GM10847 (cell line): ENCODE data around the gene ARID1B.

ENCODE experiments used
- POLR2A ChIP-seq: IDR thresholded peaks from 2 replicates; pipeline ENCODE4 v1.6.1; 2011; ENCODE audit not compliant: insufficient read length; ENCODE audit errors: extremely low read depth

The ARID1B gene

DNA sequence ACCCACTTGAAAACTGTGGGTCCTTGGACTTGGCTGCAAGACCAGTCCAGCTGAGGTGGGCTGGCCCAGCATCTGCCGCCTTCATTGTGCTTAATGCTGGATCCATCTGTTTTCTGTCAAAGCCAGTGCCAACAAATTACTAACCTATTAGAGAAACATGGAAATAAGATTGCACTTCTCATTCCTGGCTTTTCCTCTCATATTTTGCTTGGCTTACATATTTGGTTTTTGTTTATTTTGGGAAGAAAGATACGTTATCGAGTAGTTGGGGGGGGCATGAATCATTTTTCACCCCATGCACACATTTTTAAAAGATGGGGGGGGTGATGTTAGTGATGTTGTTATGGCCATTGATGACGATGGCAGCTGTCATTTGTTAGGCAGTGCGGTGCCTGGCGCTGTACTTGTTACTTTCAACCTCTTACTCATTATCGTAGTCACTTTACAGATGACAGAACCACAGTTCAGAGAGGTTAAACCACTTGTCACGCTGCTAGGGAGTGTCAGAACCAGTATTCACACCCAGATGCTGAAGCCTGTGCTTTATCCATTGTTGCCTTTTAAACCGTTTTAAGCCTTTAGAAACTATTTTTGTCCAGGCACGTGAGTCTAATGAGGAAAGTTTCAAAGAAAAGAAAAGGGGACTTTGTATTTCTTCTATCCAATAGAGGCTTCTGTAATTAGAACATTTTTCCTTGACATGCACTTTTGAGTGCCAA lies 366.2 kb downstream of the ARID1B start:
- TF ChIP-seq POLR2A: no peak

DNA sequence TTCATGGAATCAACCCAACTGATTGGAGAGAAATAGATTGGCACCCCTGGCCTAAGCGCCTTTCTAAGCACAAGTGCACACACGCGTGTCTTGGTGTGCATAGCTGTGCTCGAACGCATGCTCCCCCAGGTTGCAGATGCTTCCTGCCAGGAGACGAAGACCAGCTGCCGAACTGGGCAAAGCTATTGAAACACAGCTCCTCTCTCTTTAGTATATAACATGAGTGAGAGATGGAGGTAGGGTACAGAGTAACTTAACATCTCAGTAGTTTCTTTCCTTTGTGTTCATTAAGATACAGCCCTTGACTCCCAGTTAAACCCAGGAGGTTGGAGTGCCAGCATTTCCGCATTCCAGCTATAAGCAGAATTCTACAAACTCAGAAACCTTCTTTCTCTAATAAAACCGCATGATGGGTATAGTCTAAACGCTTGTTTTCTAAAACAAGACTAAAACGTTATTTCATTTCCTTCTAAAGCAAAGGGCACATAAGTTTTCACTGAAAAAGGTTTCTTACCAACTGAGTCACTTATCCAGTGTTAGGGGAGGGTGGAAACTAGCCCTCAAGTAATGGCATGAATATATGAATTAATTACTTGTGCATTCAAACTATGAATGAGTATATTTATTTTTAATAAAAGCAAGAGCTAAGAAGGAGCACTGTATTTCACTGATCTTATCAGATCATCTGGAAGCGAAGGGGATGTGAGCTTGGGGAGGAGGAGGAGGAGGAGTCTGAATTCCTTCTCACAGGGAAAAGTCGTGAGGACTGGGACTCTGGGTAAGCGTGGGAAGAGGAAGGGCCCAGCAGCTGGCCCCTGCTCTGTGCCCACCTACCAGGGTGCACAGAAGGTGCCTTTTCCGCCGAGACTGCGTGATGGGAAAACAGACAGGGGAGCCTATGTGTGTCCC lies 367.0 kb downstream of the ARID1B start:
- TF ChIP-seq POLR2A: no peak

DNA sequence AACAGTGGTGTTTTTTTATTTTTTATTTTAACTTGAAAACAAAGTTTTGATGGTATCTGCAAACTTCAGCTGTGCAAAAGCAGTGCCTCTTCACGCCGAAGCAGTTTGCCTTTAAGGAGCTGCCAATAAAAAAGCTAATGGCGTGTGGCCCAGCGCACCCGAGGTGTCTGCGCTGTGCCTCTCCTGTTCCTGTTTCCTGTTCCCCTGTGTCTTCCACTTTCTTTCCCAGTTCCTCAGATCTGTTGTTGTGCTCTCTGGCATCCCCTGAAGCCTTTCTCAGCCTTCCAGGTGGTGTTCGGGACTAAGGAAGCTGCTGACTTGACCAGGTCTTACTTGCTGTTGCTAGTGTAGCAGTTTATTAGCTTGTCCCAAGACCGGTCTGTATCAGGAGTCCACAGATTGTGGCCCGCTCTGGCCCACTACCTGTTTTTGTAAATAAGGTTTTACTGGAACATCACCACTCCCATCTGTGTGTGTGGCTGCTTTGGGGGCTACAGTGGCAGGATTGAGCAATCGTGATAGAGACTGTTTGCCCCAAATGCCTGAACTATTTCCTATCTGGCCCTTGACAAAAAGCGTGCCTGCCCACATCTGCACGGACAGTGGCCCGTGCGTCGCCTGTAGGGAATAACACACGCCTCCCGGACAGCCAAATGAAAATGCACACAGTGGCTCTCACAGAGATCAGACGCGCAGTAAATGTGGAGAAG lies 367.8 kb downstream of the ARID1B start:
- TF ChIP-seq POLR2A: no peak

DNA sequence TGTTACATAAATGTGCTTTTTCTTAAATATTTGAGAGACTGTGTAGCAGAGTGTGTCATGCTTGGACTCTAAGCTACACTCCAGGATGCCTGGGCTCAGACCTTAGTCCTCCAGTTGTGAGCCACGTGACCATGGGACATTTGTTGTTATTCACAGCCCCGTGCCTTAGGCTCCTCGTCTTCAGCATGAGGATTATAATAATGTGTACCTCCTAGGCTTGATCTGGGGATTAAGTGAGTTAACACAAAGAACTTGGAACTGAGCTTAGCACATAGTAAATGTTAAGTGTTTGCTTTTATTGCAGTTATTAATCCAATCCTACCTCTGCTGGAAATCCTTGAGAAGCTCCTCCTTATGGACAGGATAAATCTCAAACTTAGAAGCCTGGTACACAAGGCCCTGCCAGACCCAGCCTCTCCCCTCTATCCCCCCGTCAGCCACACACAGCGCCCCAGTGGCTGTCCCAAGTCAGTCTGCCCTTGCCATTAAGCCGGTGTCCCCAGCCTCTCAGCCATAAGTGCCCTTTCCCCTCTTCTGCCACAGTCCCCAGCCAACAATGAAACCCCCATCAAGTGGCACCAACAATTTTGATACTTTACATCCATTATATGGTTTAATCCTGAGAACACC lies 368.6 kb downstream of the ARID1B start:
- TF ChIP-seq POLR2A: no peak

DNA sequence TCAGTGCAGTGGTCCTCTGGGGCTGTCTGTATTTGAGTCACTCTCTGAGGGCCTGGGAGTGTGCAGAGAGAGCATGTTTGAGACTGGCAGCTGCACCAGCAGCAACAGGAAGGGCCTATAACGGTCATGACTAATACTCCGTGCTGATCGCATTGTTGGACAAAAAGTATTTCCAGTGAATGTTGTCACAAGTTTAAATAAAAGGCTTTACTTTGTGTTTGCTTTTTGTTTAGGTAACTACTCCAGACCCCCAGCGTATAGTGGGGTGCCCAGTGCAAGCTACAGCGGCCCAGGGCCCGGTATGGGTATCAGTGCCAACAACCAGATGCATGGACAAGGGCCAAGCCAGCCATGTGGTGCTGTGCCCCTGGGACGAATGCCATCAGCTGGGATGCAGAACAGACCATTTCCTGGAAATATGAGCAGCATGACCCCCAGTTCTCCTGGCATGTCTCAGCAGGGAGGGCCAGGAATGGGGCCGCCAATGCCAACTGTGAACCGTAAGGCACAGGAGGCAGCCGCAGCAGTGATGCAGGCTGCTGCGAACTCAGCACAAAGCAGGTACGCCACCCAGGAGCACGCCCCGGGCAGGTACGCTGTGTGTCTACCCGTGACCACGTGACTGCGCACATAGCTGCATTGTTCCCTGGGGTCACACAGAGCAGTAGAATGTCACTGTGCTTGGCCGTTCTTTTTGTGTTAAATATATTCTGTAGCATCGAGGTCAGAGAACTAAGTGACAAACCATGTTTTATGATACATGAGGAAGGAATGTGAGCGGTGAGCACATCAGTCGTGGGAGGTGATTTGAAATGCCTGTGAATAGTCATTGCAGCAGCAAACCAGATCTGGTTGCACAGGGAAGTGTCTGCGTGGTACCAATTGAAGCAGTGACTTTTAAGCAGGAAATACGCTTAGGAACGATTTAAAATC lies 371.5 kb downstream of the ARID1B start:
- TF ChIP-seq POLR2A: no peak

DNA sequence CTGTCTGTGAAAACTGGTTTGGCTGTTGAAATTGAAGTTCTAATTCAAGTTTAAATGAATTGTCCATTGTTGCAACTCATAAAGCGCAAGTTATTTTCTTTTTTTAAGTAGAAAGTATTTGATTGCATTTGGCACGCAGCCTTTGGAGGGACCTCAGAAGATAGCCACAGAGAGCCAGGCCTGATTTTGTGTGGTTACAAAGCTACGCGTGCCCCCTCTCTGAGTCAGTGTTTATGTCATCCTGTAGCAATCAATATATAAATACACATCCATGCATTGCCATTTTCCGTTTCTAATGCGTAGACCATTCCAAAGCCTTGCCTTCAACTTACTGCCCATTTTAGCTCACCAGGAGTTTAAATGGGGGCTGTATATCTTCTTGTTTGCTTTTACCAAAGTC lies 372.9 kb downstream of the ARID1B start:
- no peak for TF ChIP-seq POLR2A

DNA sequence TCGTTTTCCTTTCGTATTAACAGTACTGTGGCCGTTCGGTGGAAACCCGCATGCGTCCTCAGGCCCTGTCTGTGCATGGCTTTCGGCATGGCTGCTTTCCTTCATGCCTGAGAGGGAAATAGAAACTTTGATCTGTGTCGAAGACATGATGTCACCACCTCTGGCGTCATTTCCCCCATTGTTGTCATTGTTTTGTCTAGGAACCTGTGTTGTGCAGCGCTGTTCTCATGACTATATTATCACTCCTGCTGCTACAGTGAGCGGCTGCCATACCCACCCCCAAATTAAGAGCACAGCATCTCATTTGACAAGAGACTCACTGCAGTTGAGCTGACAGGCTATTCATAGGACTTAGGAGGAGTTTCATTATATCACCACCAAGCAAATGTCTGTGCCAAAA lies 373.9 kb downstream of the ARID1B start:
- TF ChIP-seq POLR2A: no peak

DNA sequence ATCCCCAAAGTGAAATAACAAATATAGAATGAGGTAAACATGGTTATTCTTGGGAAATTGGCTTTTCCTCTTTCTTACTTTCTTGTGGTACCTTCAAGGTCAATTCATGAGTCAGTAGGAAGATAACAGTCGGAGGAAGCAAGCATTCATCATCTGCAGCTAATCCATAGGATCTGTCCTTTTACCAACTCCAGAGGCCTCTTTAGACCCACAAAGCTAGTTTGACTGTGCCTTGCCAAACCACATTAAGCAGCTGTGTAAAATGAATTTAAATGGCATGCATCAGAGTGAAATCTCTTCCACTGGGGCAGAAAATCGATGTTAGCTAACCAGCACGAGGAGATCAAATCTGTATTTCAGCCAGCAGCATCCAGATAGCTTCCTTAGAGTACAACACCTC lies 374.8 kb downstream of the ARID1B start:
- no peak for TF ChIP-seq POLR2A

DNA sequence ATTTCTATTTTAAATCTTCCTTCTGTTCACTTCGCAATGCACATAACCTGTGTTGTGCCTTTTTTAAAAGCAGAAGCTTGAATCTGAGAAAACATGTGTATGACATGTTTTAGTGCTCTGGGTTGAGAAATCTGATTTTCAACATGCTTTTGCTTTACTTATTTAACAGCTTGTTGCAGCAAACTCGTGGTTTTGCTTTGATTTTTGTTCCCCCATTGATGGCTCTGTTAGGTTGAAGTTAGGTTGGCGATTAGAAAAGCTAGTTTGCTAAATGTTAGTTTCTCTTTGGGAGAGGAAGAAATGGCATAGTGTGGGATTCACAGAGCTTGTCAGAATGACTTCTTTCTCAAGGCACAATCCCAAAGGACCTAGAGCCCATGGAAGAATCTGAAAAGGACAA lies 375.4 kb downstream of the ARID1B start:
- no peak for TF ChIP-seq POLR2A

DNA sequence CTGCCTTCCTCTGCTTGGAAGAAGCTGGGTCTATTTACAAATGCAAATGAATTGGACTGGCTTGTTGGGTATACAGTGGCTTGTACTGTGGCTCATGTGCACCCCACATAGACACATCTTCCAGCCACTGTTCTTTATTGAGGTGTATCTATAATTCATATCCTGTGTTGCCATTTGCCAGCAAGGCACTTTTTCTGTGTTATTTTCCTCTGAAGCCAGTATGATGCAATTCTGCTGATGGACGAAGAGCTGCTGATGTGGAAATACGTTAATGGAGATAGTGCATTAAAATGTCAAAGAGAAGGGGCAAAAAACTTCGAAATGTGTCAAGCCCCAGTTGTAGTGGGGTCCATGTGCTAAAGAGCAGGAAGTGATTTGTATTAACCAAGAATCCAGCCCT lies 378.6 kb downstream of the ARID1B start:
- no peak for TF ChIP-seq POLR2A

DNA sequence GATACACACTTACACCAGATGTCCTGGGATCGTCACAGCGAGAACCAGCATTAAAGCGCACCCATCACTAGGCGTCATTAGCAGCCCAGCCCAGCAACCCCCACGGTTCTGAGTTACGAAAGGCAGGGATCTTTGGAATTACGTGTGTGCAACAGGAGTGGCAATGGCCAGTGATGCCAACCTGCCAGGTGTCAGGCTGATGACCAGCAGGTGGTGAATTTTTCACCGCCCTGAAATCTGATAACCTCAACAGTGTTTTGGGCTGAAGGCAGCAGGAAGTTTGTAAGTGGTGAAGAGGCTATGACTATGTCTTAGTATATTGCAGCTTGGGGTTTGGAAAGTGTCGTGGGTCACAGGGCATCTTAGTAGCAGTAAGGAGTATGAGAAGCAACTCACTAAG lies 380.1 kb downstream of the ARID1B start:
- TF ChIP-seq POLR2A: no peak

DNA sequence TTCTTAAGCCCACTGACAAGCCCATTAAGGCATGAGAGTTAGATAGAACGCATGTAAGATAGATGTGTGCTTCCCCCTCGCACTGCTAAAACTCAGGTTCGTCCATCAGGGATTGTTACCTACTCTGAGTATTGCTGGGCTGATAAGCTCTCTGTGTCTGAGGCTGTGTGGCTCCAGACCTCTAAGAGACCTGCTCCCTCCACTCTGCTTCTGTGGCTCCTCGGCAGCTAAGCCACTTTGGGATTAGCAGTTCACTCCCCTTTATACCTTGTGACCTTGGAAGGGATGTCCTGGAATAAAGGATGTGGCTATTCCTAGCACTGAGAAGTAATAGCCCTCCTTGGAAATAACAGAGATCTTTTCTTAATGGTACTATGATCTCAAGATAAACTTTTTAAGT lies 381.3 kb downstream of the ARID1B start:
- no peak for TF ChIP-seq POLR2A

DNA sequence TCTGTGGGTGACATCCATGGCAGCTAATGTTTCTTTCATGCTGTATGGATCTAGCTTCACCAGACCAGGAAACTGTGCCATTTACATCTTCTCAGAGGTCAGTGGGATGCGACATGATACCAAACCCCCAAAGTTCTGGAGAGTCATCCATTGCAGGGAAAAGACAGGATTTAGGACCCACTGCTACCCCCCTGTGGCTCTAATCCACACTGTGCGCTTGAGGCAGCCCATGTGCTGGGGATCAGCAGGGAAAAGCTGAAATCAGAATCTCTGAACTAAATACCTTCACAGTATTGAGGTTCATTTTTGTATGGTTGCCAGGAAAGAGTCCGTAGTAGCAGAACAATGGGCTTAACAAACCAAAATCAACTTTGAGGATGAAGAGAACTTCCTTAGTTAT lies 381.7 kb downstream of the ARID1B start:
- TF ChIP-seq POLR2A: no peak

DNA sequence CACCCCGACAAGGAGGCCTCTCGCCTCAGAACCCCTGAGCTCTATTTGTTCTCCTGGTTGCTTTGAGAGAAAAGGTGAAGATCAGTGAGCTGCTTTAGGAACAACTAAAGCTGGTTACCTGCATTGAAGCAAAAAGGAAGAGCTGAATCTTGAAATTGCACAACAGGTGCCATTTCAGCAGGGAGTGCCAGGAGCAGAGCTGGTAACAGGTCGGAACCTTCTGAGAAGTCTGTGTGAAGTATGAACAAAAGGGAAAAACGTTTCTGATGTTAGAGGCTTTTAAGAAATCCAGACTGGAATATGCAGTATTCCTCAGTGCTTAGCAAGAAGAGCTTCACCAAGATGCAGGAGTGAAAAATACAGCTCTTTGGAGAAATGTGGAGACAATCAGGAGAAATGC lies 382.2 kb downstream of the ARID1B start:
- no peak for TF ChIP-seq POLR2A
